Smooth muscle cell of the pulmonary artery (primary cell): ENCODE data around the gene SLC19A1. TPM values are rescaled to one million over a fixed set of nuclear protein-coding genes. Genes with fewer than 3 reads are reported as not detected.

Source experiments
- total RNA-seq: library from RNA; depleted of rRNA; stranded (reverse); fragments of >200 nt; gene quantifications from 2 replicates; pipeline ENCODE4 v1.2.3, GENCODE V29; 2014

The SLC19A1 gene
- total RNA-seq: 4.6 and 13.4 TPM in 2 replicates

DNA sequence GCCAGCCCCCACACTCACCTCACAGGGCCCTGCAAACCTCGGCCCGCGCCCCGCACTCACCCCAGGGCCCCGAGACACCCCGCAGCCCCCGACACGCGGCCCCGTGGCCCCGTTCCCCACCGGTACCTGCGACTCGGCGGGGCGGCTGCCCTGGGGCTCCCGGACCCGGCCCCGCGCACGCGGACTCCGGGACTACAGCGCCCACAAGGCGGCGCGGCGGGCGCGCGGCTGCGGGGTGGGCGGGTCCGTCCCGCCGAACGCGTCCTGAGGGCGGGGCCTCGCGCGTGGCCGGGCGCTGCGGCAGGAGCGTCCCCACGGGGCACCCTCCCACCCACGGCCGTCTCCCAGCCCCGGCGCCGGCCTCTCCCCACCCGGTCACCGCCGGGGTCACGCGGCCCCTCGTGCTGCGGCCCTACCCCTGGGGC, at the start of gene SLC19A1:
Gene SLC19A1, minus strand, starts transcription at position 199 of the 425 bp plus-strand sequence. CDS start 4,481 bp downstream, outside the sequence.

Other genes with a start within 250 kb of the SLC19A1 start
- 132 and 154 TPM in 2 replicates for gene COL18A1, start 137.3 kb downstream of the SLC19A1 start, total RNA-seq
- 2.5 TPM in 1 of 2 replicates, not detected in the other for gene PCBP3, start 101.3 kb upstream of the SLC19A1 start, total RNA-seq